Activated T-cell treated with anti-CD3 and anti-CD28 coated beads, Interleukin-2, amount 50 U/mL, for 4 hours (primary cell): Measurements from ENCODE around the gene MRPL38. TPM values are rescaled to one million over a fixed set of nuclear protein-coding genes. Genes with fewer than 3 reads are reported as not detected.
A peak's percentile ranks its signal among the peaks of the same experiment; 100 is the strongest.
"Not testable (repeated sequence)": the region's sequence is repeated elsewhere in the genome, so short reads cannot be mapped to it uniquely, and the experiment has no call there.

Experiments
- ATAC-seq, 2 donors: fragments of 200-7000 bp; cut with Tn5 transposase; one replicate each; pipeline ENCODE4 v1.10.0; 2021
- DNase-seq: peaks from one replicate; pipeline ENCODE4 v3.0.0-alpha.2; 2020
- H3K27me3 Mint-ChIP-seq: one replicate; pipeline ENCODE4 v1.8.0; 2021; ENCODE audit warnings: low read depth, mixed read lengths
- H3K36me3 Mint-ChIP-seq: one replicate; pipeline ENCODE4 v1.8.0; 2022; ENCODE audit warnings: mixed read lengths; ENCODE audit not compliant: insufficient read depth
- H3K4me1 Mint-ChIP-seq: one replicate; pipeline ENCODE4 v1.8.0; 2021; ENCODE audit warnings: low read depth, mixed read lengths
- H3K4me3 Mint-ChIP-seq: one replicate; pipeline ENCODE4 v1.8.0; 2021; ENCODE audit warnings: mild to moderate bottlenecking, moderate library complexity, mixed read lengths
- H3K9me3 Mint-ChIP-seq: one replicate; pipeline ENCODE4 v1.8.0; 2021; ENCODE audit warnings: mixed read lengths
- total RNA-seq, 3 donors: library from RNA; stranded (reverse); gene quantifications; one replicate each; pipeline ENCODE4 v1.2.1, GENCODE V29; 2021

MRPL38 gene
- total RNA-seq, 3 donors from 2014 or later, result 203 to 227 (median 218) TPM

- no peak for DNase-seq
- no peak for ATAC-seq
- no peaks in the 10 kb centered on the region for H3K9me3 Mint-ChIP-seq
- H3K4me1 Mint-ChIP-seq, result peaks cover 28% of the 10 kb centered on the region
- peaks cover 1% of the 10 kb centered on the region for H3K27me3 Mint-ChIP-seq
- H3K36me3 Mint-ChIP-seq, result no peaks in the 10 kb centered on the region
- no peak overlapping the region for H3K4me3 Mint-ChIP-seq
Observed at GRCh38 chr17:75880266-75880665, 24.4 kb downstream of the MRPL38 start.

DNA sequence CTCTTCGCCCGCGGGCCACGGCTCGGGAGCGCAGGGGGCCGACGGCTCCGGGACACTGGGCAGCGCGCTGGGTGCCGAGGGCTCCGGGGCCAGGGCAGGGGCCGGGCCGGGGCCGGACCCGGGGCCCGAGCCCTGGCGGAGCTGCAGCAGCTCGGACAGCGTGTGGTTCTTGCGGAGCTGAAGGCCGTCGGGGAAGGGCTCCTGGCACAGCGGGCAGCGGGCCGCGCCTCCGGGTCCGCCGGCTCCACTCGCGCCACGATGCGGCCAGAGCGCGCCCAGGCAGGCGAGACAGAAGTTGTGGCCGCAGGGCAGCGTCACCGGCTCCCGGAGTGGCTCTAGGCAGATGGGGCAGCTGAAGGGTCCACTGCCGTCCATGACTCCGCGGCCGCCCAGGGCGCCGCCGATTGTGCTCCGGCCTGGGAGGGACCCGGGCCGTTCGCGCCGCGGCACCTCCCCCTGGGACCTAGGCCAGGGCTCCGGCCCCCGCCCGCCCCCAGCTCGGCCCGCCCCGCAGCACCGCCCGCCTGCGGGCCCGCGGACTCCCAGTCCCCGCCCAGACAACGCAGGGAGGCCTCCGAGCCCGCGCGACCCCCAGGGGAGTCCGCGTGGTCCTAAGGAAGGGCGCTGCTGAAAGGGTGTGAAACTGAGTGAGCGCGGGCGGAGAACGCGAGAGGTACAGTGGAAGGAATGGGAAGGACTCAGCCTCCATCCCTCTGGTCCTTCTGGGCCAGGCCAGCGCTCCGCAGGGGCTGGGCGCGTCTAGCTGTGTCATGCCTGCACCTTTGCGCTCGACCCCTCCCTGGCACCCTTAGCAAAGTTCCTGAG lies 26.3 kb downstream of the MRPL38 start, which contains the start of gene TRIM47:
TRIM47 (minus strand) TSS at position 408 of the 825 bp plus-strand sequence; CDS start at position 375, 33 bp downstream.
- DNase-seq, result no peak
- Mint-ChIP-seq H3K27me3 (peaks cover 1% of the 10 kb centered on the region), H3K9me3 (no peaks in the 10 kb centered on the region), H3K36me3 (no peaks in the 10 kb centered on the region), H3K4me1 (peaks cover 34% of the 10 kb centered on the region), H3K4me3 (peak within 1 kb of the TSS; percentile 82)
- ATAC-seq, result peak; percentile 3 to 4

DNA sequence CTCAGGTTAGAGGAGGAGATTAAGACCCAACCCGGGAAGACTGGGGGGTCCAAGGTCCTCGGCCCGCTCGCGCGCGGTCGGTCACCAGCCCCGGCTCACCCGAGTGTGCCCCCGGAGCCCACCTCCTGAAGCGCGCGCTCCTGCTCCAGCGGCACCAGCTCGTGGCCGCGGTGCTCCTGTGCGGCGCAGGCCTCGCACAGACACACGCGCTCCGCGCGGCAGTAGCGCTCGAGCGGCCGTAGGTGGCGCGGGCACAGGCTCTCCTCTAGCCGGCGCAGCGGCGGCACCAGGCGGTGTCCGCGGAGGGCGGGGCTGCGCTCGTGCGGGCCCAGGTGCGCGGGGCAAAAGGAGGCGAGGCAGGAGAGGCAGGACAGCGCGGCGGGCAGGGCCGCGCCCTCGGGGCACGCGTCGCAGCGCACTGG lies 26.9 kb downstream of the MRPL38 start:
- H3K9me3 Mint-ChIP-seq, result no peaks in the 10 kb centered on the region
- H3K4me3 Mint-ChIP-seq, result peak overlapping the region; percentile 82
- ATAC-seq (peak; percentile 84 to 89), DNase-seq (peak; percentile 61)
- H3K4me1 Mint-ChIP-seq, result peaks cover 38% of the 10 kb centered on the region
- H3K27me3 Mint-ChIP-seq, result peaks cover 1% of the 10 kb centered on the region
- H3K36me3 Mint-ChIP-seq, result no peaks in the 10 kb centered on the region

- H3K9me3 Mint-ChIP-seq, result no peaks in the 10 kb centered on the region
- H3K4me1 Mint-ChIP-seq, result peaks cover 42% of the 10 kb centered on the region
- DNase-seq, result no peak
- ATAC-seq, result peak; percentile 19 to 26
- H3K36me3 Mint-ChIP-seq, result no peaks in the 10 kb centered on the region
- H3K27me3 Mint-ChIP-seq, result peaks cover 1% of the 10 kb centered on the region
- peak overlapping the region; percentile 82 for H3K4me3 Mint-ChIP-seq
Observed at GRCh38 chr17:75876938-75877751, 27.5 kb downstream of the MRPL38 start.

- ATAC-seq (peak; percentile 45 to 51), DNase-seq (peak; percentile 68)
- peaks cover 1% of the 10 kb centered on the region for H3K27me3 Mint-ChIP-seq
- H3K36me3 Mint-ChIP-seq, result no peaks in the 10 kb centered on the region
- no peaks in the 10 kb centered on the region for H3K9me3 Mint-ChIP-seq
- H3K4me1 Mint-ChIP-seq, result peaks cover 42% of the 10 kb centered on the region
- peak overlapping the region; percentile 82 for H3K4me3 Mint-ChIP-seq
Observed at GRCh38 chr17:75876190-75876937, 28.3 kb downstream of the MRPL38 start.

- peak overlapping the region; percentile 82 for H3K4me3 Mint-ChIP-seq
- DNase-seq (no peak), ATAC-seq (no peak)
- peaks cover 1% of the 10 kb centered on the region for H3K27me3 Mint-ChIP-seq
- no peaks in the 10 kb centered on the region for H3K36me3 Mint-ChIP-seq
- no peaks in the 10 kb centered on the region for H3K9me3 Mint-ChIP-seq
- H3K4me1 Mint-ChIP-seq, result peaks cover 42% of the 10 kb centered on the region
Observed at GRCh38 chr17:75875940-75876189, 28.8 kb downstream of the MRPL38 start.

GRCh38 chr17:75875182-75875939 lies 29.3 kb downstream of the MRPL38 start:
- Mint-ChIP-seq H3K36me3 (no peaks in the 10 kb centered on the region), H3K27me3 (peaks cover 1% of the 10 kb centered on the region), H3K4me3 (no peak overlapping the region), H3K9me3 (no peaks in the 10 kb centered on the region), H3K4me1 (peaks cover 42% of the 10 kb centered on the region)
- DNase-seq (no peak), ATAC-seq (no peak)

DNA sequence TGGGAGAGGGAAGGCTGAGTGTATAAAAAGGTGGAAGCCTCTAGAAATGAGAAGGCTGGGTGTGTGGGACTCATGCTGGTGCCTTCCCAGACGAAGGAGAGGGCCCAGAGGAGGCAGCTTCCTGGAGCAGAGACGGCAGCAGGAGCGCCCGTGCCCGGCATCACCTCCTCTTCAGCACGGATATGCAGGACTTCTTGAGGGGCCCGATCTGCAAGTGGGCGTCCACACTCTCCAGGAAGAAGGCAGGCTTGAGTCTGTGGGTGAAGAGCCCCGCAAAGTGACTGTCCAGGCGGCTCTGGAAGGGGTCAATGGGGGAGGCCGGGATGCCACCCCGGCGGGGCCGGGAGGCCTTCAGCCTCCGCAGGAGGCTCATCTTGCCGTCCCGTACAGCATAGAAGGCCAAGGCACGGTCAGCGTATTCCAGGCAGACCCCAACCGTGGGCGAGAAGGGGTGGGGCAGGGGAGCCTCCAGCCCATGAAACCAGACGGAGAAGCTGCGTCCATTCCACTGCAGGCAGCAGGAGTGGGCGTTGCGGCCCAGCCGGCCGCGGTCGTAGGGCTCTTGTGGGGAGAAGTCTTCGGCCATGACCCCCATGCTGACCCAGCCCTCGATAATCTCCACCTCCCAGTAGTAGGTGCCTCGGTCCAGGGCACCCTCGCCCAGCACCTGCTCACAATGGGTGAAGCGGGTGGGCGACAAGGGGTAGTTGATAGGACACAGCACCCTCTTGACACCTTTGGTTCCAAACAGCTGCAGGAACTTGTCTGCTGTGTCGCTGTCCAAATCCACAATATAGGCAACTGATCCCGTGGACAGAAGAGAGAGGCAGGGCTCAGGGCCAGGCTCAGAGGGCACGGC lies 30.1 kb downstream of the MRPL38 start:
- no peaks in the 10 kb centered on the region for H3K9me3 Mint-ChIP-seq
- H3K4me1 Mint-ChIP-seq, result peaks cover 42% of the 10 kb centered on the region
- H3K4me3 Mint-ChIP-seq, result no peak overlapping the region
- no peak for DNase-seq
- ATAC-seq, result no peak
- H3K36me3 Mint-ChIP-seq, result no peaks in the 10 kb centered on the region
- H3K27me3 Mint-ChIP-seq, result peaks cover 1% of the 10 kb centered on the region

DNA sequence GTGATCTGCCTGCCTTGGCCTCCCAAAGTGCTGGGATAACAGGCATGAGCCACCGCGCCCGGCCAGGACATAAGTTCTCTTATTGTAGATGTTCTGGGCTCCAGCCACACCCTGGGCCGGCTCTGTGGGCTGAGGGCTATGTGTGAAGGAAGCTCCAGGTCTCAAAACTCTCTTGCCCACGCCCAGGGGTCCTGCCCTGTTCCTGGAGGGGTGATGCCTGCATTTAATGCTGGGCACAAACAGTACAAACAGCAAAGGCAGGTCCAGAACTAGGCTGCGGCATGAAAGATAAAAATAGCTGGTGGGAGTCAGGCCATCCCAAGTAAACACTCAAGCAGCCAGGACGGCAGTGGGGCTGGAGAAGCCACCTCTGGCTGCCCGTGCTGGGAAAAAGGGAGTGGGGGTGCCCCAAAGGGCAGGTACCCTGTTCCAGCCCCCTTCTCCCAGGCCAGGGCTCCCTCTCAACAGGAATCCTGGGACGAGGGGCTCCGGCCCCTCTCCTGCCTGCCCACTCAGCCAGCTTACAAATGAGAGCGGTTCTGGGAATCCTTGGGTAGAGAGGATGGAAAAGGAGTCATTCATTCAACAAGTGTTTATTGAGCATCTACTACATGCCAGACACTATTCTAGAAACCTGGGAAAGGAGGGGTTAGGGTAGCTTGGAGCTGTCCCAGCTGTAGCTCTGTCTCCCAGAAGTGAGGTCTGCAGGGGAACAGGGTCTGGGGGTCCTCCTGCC lies 30.9 kb downstream of the MRPL38 start:
- Mint-ChIP-seq H3K4me3 (no peak overlapping the region), H3K9me3 (no peaks in the 10 kb centered on the region), H3K27me3 (peaks cover 1% of the 10 kb centered on the region), H3K4me1 (peaks cover 40% of the 10 kb centered on the region), H3K36me3 (no peaks in the 10 kb centered on the region)
- ATAC-seq (no peak), DNase-seq (no peak)

DNA sequence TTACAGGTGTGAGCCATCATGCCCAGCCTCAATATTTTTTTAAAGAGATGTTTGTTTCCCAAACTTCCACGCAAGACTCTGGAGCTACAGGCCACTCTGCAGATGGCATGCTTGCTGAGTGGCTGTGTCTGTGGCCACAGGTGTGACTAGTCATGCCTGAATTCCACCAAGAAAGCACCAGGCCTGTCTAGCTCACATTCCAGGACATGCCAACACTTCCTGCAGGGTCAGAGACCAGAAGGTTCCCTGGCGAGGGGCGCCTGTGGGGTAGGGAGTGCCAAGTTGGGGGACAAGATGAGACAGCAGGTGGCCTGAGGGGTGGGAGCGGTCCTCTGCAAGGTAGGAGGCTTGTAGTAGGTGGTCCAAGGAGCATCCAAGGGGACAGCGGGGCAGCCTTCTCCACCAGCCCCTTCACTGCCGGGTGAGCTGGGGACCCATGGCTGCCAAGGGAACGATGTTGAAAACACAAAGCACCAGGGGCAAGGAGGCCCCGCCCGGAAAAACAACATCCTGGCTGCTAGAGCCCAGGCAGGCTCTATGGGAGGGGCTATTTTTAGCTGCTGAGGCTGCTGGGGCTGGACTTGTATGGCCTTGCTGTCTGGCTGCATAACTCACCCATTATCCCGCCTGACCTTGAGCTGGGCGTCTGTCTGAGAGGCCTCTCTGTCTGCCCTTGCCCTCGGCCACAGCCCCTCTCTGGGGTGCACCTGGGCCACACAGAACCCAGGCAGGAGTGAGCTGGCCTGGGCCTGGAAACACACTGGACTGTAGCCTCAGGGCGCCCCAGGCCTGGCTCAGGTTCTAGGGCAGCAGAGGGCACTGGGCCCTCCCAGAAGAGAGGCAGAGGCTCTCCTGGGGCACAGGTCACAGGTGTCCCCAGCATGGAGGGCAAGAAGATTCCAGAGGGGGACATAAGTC lies 32.0 kb downstream of the MRPL38 start:
- no peak for ATAC-seq
- Mint-ChIP-seq H3K4me3 (no peak overlapping the region), H3K27me3 (peaks cover under 1% of the 10 kb centered on the region), H3K9me3 (no peaks in the 10 kb centered on the region), H3K4me1 (peaks cover 37% of the 10 kb centered on the region), H3K36me3 (no peaks in the 10 kb centered on the region)
- no peak for DNase-seq

DNA sequence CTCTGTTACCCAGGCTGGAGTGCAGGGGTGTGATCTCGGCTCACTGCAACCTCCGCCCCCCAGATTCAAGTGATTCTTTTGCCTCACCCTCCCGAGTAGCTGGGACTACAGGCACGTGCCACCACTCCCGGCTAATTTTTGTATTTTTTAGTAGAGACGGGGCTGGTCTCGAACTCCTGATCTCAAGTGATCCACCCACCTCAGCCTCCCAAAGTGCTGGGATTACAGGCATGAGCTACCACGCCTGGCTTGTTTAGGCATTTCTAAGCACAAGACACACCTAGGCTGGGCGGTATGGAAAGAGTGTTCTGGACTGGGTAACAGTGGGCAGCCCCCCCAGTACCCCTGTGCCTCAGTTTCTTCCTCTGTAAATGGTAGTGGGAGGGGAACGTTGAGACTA lies 34.5 kb downstream of the MRPL38 start:
- H3K4me3 Mint-ChIP-seq, ATAC-seq, H3K9me3 Mint-ChIP-seq, H3K36me3 Mint-ChIP-seq, H3K27me3 Mint-ChIP-seq, DNase-seq: not testable (repeated sequence)
- H3K4me1 Mint-ChIP-seq, result peaks cover 20% of the 10 kb centered on the region
